Adrenal gland (tissue), 12 donors: Measurements from ENCODE around the gene FGF22. TPM values are rescaled to one million over a fixed set of nuclear protein-coding genes. Genes with fewer than 3 reads are reported as not detected.
A peak's percentile ranks its signal among the peaks of the same experiment; 100 is the strongest.

Experiments used
- DNase-seq, 7 donors: peaks; one replicate each; pipeline ENCODE4 v3.0.0-alpha.2; 2019 to 2020
- H3K27ac ChIP-seq, 5 donors: fragments of 200-600 bp; sonication (generic) in 4 of 5; 1 replicate in 3 of 5; 2 replicates in 2 of 5; pipeline versions ENCODE4 v1.5.1 to v1.8.0; 2016 to 2020; ENCODE audit warnings: mild to moderate bottlenecking in 1 of 5
- H3K27me3 ChIP-seq: fragments of 200-600 bp; 2 replicates; pipeline ENCODE4 v1.8.0; 2021
- H3K36me3 ChIP-seq, 2 donors: fragments of 200-600 bp; replicated peaks in 1 of 2; 1 replicate in 1 of 2; 2 replicates in 1 of 2; pipeline versions ENCODE4 v1.5.1 to v1.8.0; 2018 to 2022
- H3K4me1 ChIP-seq, 2 donors: fragments of 200-600 bp; replicated peaks in 1 of 2; 1 replicate in 1 of 2; 2 replicates in 1 of 2; pipeline versions ENCODE4 v1.5.1 to v1.8.0; 2018 to 2021
- H3K4me3 ChIP-seq, 4 donors: fragments of 200-600 bp; sonication (generic) in 3 of 4; one replicate each; pipeline ENCODE4 v1.5.1; 2016 to 2018
- H3K9me3 ChIP-seq, 3 donors: fragments of 200-600 bp; sonication (generic) in 1 of 3; replicated peaks in 1 of 3; 1 replicate in 2 of 3; 2 replicates in 1 of 3; pipeline versions ENCODE4 v1.5.1 to v1.8.0; 2016 to 2021
- CTCF ChIP-seq, 6 experiments: fragments of 450-650 bp in 4 of 6; fragments of 200-600 bp in 2 of 6; sonication (generic) in 1 of 6; IDR thresholded peaks; 1 replicate in 5 of 6; 2 replicates in 1 of 6; pipeline versions ENCODE4 v1.5.1 to v1.8.0; 2016 to 2021; ENCODE audit warnings: antibody characterized with exemption in 6 of 6, mild to moderate bottlenecking in 2 of 6, moderate library complexity in 1 of 6
- POLR2A ChIP-seq, 2 donors: fragments of 450-650 bp; IDR thresholded peaks; one replicate each; pipeline ENCODE4 v1.6.1; 2017; ENCODE audit warnings: antibody characterized with exemption in 2 of 2, mild to moderate bottlenecking in 2 of 2, moderate library complexity in 1 of 2
- WGBS, 4 donors: extraction: QIAGEN DNeasy Blood & Tissue Kit in 2 of 4; methylation state at CpG; one replicate each; pipeline versions ENCODE4 v1.1.5 to v1.1.7; 2013 to 2017; 5-methylcytosine and 5-hydroxymethylcytosine counted together
- intact Hi-C, 2 donors: fragments of 100-400 bp; cut with DNase I; formaldehyde crosslinking; loops; one replicate each; pipeline versions ENCODE4 v1.14.1 to v1.15.0; 2022 to 2023
- polyA plus RNA-seq, 3 donors: library from polyadenylated mRNA; stranded (reverse); fragments of 200-250 nt in 2 of 3; fragments of 350-450 nt in 1 of 3; fragmentation: Illumina TruSeq in 1 of 3; extraction: RNeasy Lipid Tissue Mini Kit (QIAGEN cat#74804) in 1 of 3; gene quantifications; one replicate each; pipeline ENCODE4 v1.2.3, GENCODE V29; 2013 to 2014
- total RNA-seq, 9 donors: library from RNA; depleted of rRNA in 4 of 9; stranded (reverse); fragments of >200 nt in 4 of 9; fragments of 120-200 nt in 1 of 9; fragmentation: NEBNext Ultra II Directional in 1 of 9; extraction: Animal tissue kit (Norgen Biotek cat#: 25700) in 1 of 9; gene quantifications; one replicate each; pipeline versions ENCODE4 v1.1.0 to v1.2.4, GENCODE V29; 2013 to 2023
- donor health status: healthy with polysubstance abuse.
- donor health status: Bipolar disorder and iron deficiency.
- donor health status: DM: yes; HTN: yes; CAD: no.
- donor health status: DM: no; HTN: no; CAD: no.
- donor health status: DM: no; HTN: no; CAD: no.
- donor health status: DM: yes; HTN: yes; CAD: no.

The FGF22 gene
- total and polyA plus RNA-seq, 12 donors, result 0.14 to 1.2 (median 0.31) TPM; not detected in 6

- Histone ChIP-seq H3K4me1 (peaks cover 24 to 60% of the 10 kb centered on the region in 2 donors), H3K4me3 (no peak overlapping the region), H3K27ac (peak overlapping the region in 3 of 5 donors; percentile 31 to 97 (median 96))
Measured at GRCh38 chr19:658916-659839, 19.5 kb downstream of the FGF22 start.

GRCh38 chr19:660793-661426, 21.2 kb downstream of the FGF22 start:
- Histone ChIP-seq H3K36me3 (peaks cover 0 to 4% of the 10 kb centered on the region in 2 donors), H3K4me3 (peak overlapping the region in 1 of 4 donors; percentile 94), H3K4me1 (peaks cover 33 to 70% of the 10 kb centered on the region in 2 donors), H3K27ac (peak overlapping the region; percentile 37 to 97 (median 89)), H3K9me3 (no peaks in the 10 kb centered on the region), H3K27me3 (no peaks in the 10 kb centered on the region)
- WGBS, 4 donors, result 18 to 35% (median 22%) methylated on average over 13 to 20 of the region's 20 CpGs
- TF ChIP-seq CTCF (IDR thresholded peaks at IDR 0.05) (no peak), POLR2A (IDR thresholded peaks at IDR 0.05) (no peak)
- intact Hi-C loops, result no loop called here
- peak in 5 of 7 donors; percentile 45 to 71 (median 54) for DNase-seq

More at GRCh38 chr19:658916-659839, 19.5 kb downstream of the FGF22 start:
- peak in 4 of 7 donors; percentile 46 to 88 (median 56) for DNase-seq
- H3K36me3 ChIP-seq, result peaks cover 0 to 4% of the 10 kb centered on the region in 2 donors
- intact Hi-C loops, result no loop called here
- H3K27me3 ChIP-seq, result no peaks in the 10 kb centered on the region
- H3K9me3 ChIP-seq, result no peaks in the 10 kb centered on the region
- WGBS, 4 donors, result 71 to 80% (median 73%) methylated on average over 13 to 50 of the region's 50 CpGs
- TF ChIP-seq POLR2A (IDR thresholded peaks at IDR 0.05) (peak in 1 of 2 donors; percentile 12), CTCF (IDR thresholded peaks at IDR 0.05) (no peak)

GRCh38 chr19:661427-662196, 21.9 kb downstream of the FGF22 start:
- intact Hi-C loops, result no loop called here

More at GRCh38 chr19:661427-662196, 21.9 kb downstream of the FGF22 start:
- H3K27ac ChIP-seq, result peak overlapping the region; percentile 37 to 97 (median 89)
- peak in 3 of 7 donors; percentile 54 to 56 (median 54) for DNase-seq
- no peaks in the 10 kb centered on the region for H3K9me3 ChIP-seq
- TF ChIP-seq CTCF (IDR thresholded peaks at IDR 0.05) (no peak), POLR2A (IDR thresholded peaks at IDR 0.05) (no peak)
- no peaks in the 10 kb centered on the region for H3K27me3 ChIP-seq
- WGBS, 4 donors, result 7 to 15% (median 10%) methylated on average over 25 to 31 of the region's 31 CpGs
- peaks cover 0 to 4% of the 10 kb centered on the region in 2 donors for H3K36me3 ChIP-seq
- H3K4me1 ChIP-seq, result peaks cover 33 to 70% of the 10 kb centered on the region in 2 donors
- peak overlapping the region in 2 of 4 donors; percentile 92 to 94 for H3K4me3 ChIP-seq
